ENCODE measurements around the gene TUFT1. TPM values are rescaled to one million over a fixed set of nuclear protein-coding genes. Genes with fewer than 3 reads are reported as not detected.

TUFT1 gene
- total and polyA plus RNA-seq, 2 of the 13 experiments (the other 11 are each of a cell fraction or from before 2014, with no cell fraction given) = 6.4 to 7.3 TPM

GRCh38 chr1:151596166-151596953 lies 56.3 kb downstream of the TUFT1 start (continued):
- TF ChIP-seq HIC2 (CRISPR knock-in tag; IDR thresholded peaks at IDR 0.05; ENCODE audit: low read depth) (no peak), TBL1XR1 (IDR thresholded peaks at IDR 0.05; ENCODE audit: borderline replicate concordance, low read length, partially characterized antibody) (no peak), NCOA1 (CRISPR knock-in tag; IDR thresholded peaks at IDR 0.05) (no peak), ZBTB39 (CRISPR knock-in tag; IDR thresholded peaks at IDR 0.05) (no peak), KDM5B (CRISPR knock-in tag; IDR thresholded peaks at IDR 0.05; ENCODE audit: borderline replicate concordance) (no peak), ZNF496 (CRISPR knock-in tag; IDR thresholded peaks at IDR 0.05; ENCODE audit: insufficient replicate concordance) (no peak), ZNF720 (CRISPR knock-in tag; IDR thresholded peaks at IDR 0.05) (no peak), ZNF30 (CRISPR knock-in tag; IDR thresholded peaks at IDR 0.05) (no peak), FOXM1 (CRISPR knock-in tag; IDR thresholded peaks at IDR 0.05) (no peak), ZBTB1 (CRISPR knock-in tag; IDR thresholded peaks at IDR 0.05; ENCODE audit: borderline replicate concordance) (no peak), SMAD3 (CRISPR knock-in tag; IDR thresholded peaks at IDR 0.05) (no peak), SCMH1 (CRISPR knock-in tag; IDR thresholded peaks at IDR 0.05; ENCODE audit: borderline replicate concordance) (no peak), GATAD2A (CRISPR knock-in tag; IDR thresholded peaks at IDR 0.05) (no peak), GLMP (CRISPR knock-in tag; IDR thresholded peaks at IDR 0.05; ENCODE audit: borderline replicate concordance) (no peak), ZBTB40 (IDR thresholded peaks at IDR 0.05) (no peak), ZBTB40 (CRISPR knock-in tag; IDR thresholded peaks at IDR 0.05) (no peak)
